Measurements from ENCODE around the gene PLIN1. TPM values are rescaled to one million over a fixed set of nuclear protein-coding genes. Genes with fewer than 3 reads are reported as not detected.

PLIN1 gene
- total RNA-seq, 1 donor from 2014 or later: 0.17 TPM

DNA sequence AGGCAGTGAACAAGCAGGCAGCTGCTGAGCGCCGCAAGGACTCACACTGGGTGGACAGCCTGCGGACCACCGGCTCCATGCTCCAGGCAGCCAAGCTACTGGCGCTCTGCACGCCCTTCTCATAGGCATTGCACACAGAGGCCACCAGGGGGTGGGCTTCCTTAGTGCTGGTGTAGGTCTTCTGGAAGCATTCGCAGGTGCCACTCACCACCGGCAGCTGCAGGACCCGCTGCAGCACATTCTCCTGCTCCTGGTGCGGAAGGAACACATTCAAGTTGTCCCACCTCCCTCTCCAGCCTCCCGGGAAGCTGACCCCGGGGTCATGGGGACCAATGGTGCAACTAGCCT is 6.0 kb downstream of the PLIN1 start:
- Mint-ChIP-seq H3K36me3 (ENCODE audit: low read depth) (no peaks in the 10 kb centered on the region), H3K9me3 (ENCODE audit: low read depth) (no peaks in the 10 kb centered on the region), H3K4me1 (ENCODE audit: low read depth) (peaks cover 16% of the 10 kb centered on the region), H3K27ac (ENCODE audit: unreplicated experiment) (no peak overlapping the region), H3K4me3 (ENCODE audit: unreplicated experiment) (no peak overlapping the region), H3K27me3 (ENCODE audit: low read depth) (no peaks in the 10 kb centered on the region)
- no peak for DNase-seq (ENCODE audit: low spot score)
- peak; percentile 65 for TF ChIP-seq CTCF (IDR thresholded peaks at IDR 0.05)

GRCh38 chr15:89672221-89673164 is 6.7 kb downstream of the PLIN1 start:
- H3K27ac Mint-ChIP-seq (ENCODE audit: unreplicated experiment): peak overlapping the region; percentile 61
- no peaks in the 10 kb centered on the region for H3K36me3 Mint-ChIP-seq (ENCODE audit: low read depth)
- no peak overlapping the region for H3K4me3 Mint-ChIP-seq (ENCODE audit: unreplicated experiment)
- H3K27me3 Mint-ChIP-seq (ENCODE audit: low read depth): no peaks in the 10 kb centered on the region
- H3K4me1 Mint-ChIP-seq (ENCODE audit: low read depth): peaks cover 16% of the 10 kb centered on the region
- no peaks in the 10 kb centered on the region for H3K9me3 Mint-ChIP-seq (ENCODE audit: low read depth)
- TF ChIP-seq CTCF (IDR thresholded peaks at IDR 0.05): no peak
- DNase-seq (ENCODE audit: low spot score): no peak

GRCh38 chr15:89671687-89672086 is 7.5 kb downstream of the PLIN1 start:
- H3K27ac Mint-ChIP-seq (ENCODE audit: unreplicated experiment): no peak overlapping the region
- TF ChIP-seq CTCF (IDR thresholded peaks at IDR 0.05): no peak
- H3K27me3 Mint-ChIP-seq (ENCODE audit: low read depth): no peaks in the 10 kb centered on the region
- DNase-seq (ENCODE audit: low spot score): no peak
- H3K4me3 Mint-ChIP-seq (ENCODE audit: unreplicated experiment): no peak overlapping the region
- H3K36me3 Mint-ChIP-seq (ENCODE audit: low read depth): no peaks in the 10 kb centered on the region
- H3K9me3 Mint-ChIP-seq (ENCODE audit: low read depth): no peaks in the 10 kb centered on the region
- peaks cover 16% of the 10 kb centered on the region for H3K4me1 Mint-ChIP-seq (ENCODE audit: low read depth)

GRCh38 chr15:89670971-89671560 is 8.1 kb downstream of the PLIN1 start:
- Mint-ChIP-seq H3K36me3 (ENCODE audit: low read depth) (no peaks in the 10 kb centered on the region), H3K4me1 (ENCODE audit: low read depth) (peaks cover 16% of the 10 kb centered on the region), H3K27me3 (ENCODE audit: low read depth) (no peaks in the 10 kb centered on the region), H3K4me3 (ENCODE audit: unreplicated experiment) (no peak overlapping the region), H3K27ac (ENCODE audit: unreplicated experiment) (no peak overlapping the region), H3K9me3 (ENCODE audit: low read depth) (no peaks in the 10 kb centered on the region)
- DNase-seq (ENCODE audit: low spot score): no peak
- no peak for TF ChIP-seq CTCF (IDR thresholded peaks at IDR 0.05)

GRCh38 chr15:89669941-89670340 is 9.2 kb downstream of the PLIN1 start:
- Mint-ChIP-seq H3K36me3 (ENCODE audit: low read depth) (no peaks in the 10 kb centered on the region), H3K4me3 (ENCODE audit: unreplicated experiment) (no peak overlapping the region), H3K27me3 (ENCODE audit: low read depth) (no peaks in the 10 kb centered on the region), H3K4me1 (ENCODE audit: low read depth) (peaks cover 19% of the 10 kb centered on the region), H3K9me3 (ENCODE audit: low read depth) (no peaks in the 10 kb centered on the region), H3K27ac (ENCODE audit: unreplicated experiment) (no peak overlapping the region)
- TF ChIP-seq CTCF (IDR thresholded peaks at IDR 0.05): no peak
- DNase-seq (ENCODE audit: low spot score): no peak

Measured in chondrocyte (in vitro differentiated cells).